BJ (cell line): Measurements from ENCODE around the gene MYADM. TPM values are rescaled to one million over a fixed set of nuclear protein-coding genes. Genes with fewer than 3 reads are reported as not detected.

Experiments
- CTCF ChIA-PET: fragments of 350-600 bp; formaldehyde crosslinking; extraction: SDS; loops from one replicate; lab custom pipeline; 2021; ENCODE audit warnings: antibody characterized with exemption, inconsistent platforms; lab: Yijun Ruan, JAX
- POLR2A ChIA-PET: fragments of 300-600 bp; sonication (Branson Sonifier 250); formaldehyde crosslinking; extraction: SDS; loops from one replicate; lab custom pipeline; 2021; ENCODE audit warnings: antibody characterized with exemption; lab: Charles Lee
- DNase-seq: peaks from one replicate; pipeline ENCODE4 v3.0.0-alpha.2; 2011; ENCODE audit warnings: low read depth
- H3K27me3 ChIP-seq: 2 replicates; pipeline ENCODE4 v1.6.0; 2011; ENCODE audit warnings: low read length; ENCODE audit not compliant: control insufficient read depth, insufficient read depth
- H3K36me3 ChIP-seq: 2 replicates; pipeline ENCODE4 v1.5.1; 2011; ENCODE audit warnings: low read length; ENCODE audit not compliant: control insufficient read depth, insufficient read depth
- H3K4me3 ChIP-seq: 2 replicates; pipeline ENCODE4 v1.5.1; 2011; ENCODE audit warnings: low read depth, mild to moderate bottlenecking, control low read depth, low read length
- polyA plus RNA-seq: library from polyadenylated mRNA; depleted of rRNA; stranded (reverse); fragments of >200 nt; gene quantifications from 2 replicates; pipeline ENCODE4 v1.2.3, GENCODE V29; 2011
- TF ChIP-seq, protein P1 (sequence below): IDR thresholded peaks from 2 replicates; pipeline ENCODE4 v1.5.1; 2011; ENCODE audit warnings: low read depth, mild to moderate bottlenecking, control low read depth, inconsistent platforms, low read length, moderate library complexity; ENCODE audit not compliant: insufficient read depth

MYADM gene
- polyA plus RNA-seq, 1 experiment: 134 TPM

DNA sequence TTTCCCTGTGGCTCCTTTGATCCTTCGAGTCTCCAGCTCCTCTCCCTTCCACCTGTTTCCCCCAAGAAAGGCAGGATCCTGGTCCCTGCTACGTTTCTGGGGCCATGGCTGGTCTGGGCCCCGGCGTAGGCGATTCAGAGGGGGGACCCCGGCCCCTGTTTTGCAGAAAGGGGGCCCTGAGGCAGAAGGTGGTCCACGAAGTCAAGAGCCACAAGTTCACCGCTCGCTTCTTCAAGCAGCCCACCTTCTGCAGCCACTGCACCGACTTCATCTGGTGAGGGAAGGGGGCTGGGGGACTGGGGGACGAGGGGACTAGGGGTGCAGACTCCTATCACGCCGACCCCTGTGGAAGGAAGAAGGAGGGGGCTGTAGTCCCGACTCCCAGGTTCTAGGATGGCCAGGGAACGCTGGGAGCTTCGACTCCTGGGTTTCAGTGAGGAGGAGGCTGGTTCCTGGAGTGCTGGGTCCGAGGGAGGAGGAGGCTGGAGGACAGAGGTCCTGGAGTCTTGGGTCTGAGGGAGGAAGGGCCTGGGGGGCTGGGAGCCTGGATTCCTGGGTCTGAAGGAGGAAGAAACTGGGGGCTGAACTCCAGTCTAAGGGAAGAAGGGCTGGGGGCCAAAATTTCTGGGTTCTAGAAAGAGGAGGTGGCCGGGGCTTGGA is 14.8 kb downstream of the MYADM start:
- POLR2A ChIA-PET: no interaction called here
- CTCF ChIA-PET: interaction anchor here (1.3 to 2.2 kb wide), 6 partner anchors 19 to 149 kb away, joined by 3 to 9 read pairs (median 4); no protein-coding TSS in a partner anchor
- TF ChIP-seq, protein P1, sequence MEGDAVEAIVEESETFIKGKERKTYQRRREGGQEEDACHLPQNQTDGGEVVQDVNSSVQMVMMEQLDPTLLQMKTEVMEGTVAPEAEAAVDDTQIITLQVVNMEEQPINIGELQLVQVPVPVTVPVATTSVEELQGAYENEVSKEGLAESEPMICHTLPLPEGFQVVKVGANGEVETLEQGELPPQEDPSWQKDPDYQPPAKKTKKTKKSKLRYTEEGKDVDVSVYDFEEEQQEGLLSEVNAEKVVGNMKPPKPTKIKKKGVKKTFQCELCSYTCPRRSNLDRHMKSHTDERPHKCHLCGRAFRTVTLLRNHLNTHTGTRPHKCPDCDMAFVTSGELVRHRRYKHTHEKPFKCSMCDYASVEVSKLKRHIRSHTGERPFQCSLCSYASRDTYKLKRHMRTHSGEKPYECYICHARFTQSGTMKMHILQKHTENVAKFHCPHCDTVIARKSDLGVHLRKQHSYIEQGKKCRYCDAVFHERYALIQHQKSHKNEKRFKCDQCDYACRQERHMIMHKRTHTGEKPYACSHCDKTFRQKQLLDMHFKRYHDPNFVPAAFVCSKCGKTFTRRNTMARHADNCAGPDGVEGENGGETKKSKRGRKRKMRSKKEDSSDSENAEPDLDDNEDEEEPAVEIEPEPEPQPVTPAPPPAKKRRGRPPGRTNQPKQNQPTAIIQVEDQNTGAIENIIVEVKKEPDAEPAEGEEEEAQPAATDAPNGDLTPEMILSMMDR: no peak
- Histone ChIP-seq H3K27me3 (peaks cover 27% of the 10 kb centered on the region), H3K36me3 (no peaks in the 10 kb centered on the region), H3K4me3 (peak overlapping the region; percentile 30)
- no peak for DNase-seq

DNA sequence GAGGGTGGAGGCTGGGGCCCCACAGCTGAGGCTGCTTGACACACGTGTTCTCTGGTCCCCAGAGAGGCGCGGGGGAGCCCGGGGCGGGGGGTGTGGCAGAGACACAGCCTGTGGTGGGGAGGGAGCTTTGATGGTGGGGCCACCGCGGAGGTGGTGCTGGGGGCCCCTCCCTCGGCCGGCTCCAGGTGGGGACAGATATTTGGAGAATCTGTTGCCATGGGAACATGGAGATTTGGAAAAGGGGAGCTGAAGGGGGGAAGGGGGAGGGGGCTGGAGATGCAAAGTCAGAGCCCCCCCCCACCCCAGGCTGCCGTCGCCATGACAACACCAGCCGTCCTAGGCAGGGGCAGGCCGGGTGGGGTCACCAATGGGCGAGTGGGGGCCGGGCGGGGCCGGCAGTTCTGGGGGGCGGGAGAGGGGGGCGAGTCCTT is 15.6 kb downstream of the MYADM start:
- TF ChIP-seq, protein P1: no peak
- ChIA-PET CTCF (interaction anchor here (0.7 to 2.2 kb wide), 8 partner anchors 10 to 159 kb away, joined by 3 to 9 read pairs (median 4); no protein-coding TSS in a partner anchor), POLR2A (no interaction called here)
- DNase-seq: no peak
- Histone ChIP-seq H3K36me3 (no peaks in the 10 kb centered on the region), H3K4me3 (no peak overlapping the region), H3K27me3 (peaks cover 29% of the 10 kb centered on the region)

DNA sequence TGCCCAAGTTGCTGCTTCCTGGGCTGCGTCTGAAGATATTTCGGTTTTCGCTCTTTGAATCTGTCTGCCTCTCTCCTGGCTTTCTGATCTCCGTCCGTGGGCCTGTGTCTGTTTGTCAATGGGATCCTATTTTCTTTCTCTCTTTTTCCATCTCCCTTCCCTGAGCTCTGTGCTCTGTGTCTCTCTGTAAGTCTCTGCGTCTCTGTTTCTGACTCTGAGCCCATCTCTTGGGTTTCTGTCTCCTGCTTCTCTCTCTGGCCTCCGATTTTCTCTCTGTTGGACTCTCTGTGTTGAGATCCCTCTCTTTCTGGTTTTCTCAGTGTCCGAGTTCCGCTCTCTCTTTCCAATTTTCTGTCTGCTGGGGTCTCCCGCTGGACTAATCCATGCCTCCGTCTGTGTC is 16.1 kb downstream of the MYADM start:
- no peaks in the 10 kb centered on the region for H3K36me3 ChIP-seq
- no peak overlapping the region for H3K4me3 ChIP-seq
- H3K27me3 ChIP-seq: peaks cover 29% of the 10 kb centered on the region
- ChIA-PET CTCF (interaction anchor here (0.7 to 2.2 kb wide), 6 partner anchors 11 to 158 kb away, joined by 3 to 9 read pairs (median 4); no protein-coding TSS in a partner anchor), POLR2A (no interaction called here)
- DNase-seq: no peak
- TF ChIP-seq, protein P1: no peak

DNA sequence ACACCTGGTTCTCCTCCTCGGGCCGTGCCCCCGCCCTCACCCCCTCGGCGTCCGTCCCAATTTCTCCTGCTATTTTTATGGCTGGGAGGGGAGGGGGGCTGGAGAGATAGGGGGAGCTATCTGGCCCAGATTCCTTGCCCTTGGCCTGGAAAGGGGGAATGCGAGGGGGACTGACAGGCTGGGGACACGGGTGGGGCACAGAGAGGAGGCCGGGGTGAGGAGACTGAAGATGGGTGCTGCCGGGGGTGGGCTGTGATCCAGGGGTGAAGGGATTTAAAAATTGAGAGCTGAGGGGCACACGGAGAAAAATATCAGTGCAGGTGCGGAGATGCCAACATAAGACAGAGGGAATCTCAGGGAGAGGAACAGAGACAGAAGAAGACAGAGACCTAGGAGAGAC is 16.6 kb downstream of the MYADM start:
- POLR2A ChIA-PET: no interaction called here
- CTCF ChIA-PET: interaction anchor here (0.6 to 2.2 kb wide), 4 partner anchors 140 to 1540 kb away, joined by 3 to 9 read pairs (median 4); no protein-coding TSS in a partner anchor
- Histone ChIP-seq H3K36me3 (no peaks in the 10 kb centered on the region), H3K27me3 (peaks cover 29% of the 10 kb centered on the region), H3K4me3 (no peak overlapping the region)
- TF ChIP-seq, protein P1: no peak
- DNase-seq: no peak

GRCh38 chr19:53885036-53885435 is 17.4 kb downstream of the MYADM start:
- ChIA-PET POLR2A (no interaction called here), CTCF (interaction anchor here (0.6 to 1.2 kb wide), 2 partner anchors 16 to 1539 kb away, joined by 3 read pairs; no protein-coding TSS in a partner anchor)
- Histone ChIP-seq H3K27me3 (peaks cover 29% of the 10 kb centered on the region), H3K4me3 (no peak overlapping the region), H3K36me3 (no peaks in the 10 kb centered on the region)
- TF ChIP-seq, protein P1: no peak
- DNase-seq: no peak
